ENCODE measurements around the gene NDRG3.

The NDRG3 gene

GRCh38 chr20:36605399-36606157 lies 140.3 kb downstream of the NDRG3 start, which contains the start of gene RAB5IF:
Gene RAB5IF, plus strand, starts transcription at chr20:36605779. Its CDS starts 173 bp downstream, at chr20:36605952.
- peak; percentile 92 for DNase-seq

- no peak for DNase-seq
Measured at GRCh38 chr20:36604952-36605398, 140.9 kb downstream of the NDRG3 start.
